ENCODE results near the gene RASAL1.

- no peak for TF ChIP-seq CTCF (conservative IDR thresholded peaks at IDR 0.05 in 1 of 2, IDR thresholded peaks at IDR 0.05 in 1 of 2; ENCODE audit: low read depth in 1 of 2, low read length in 2 of 2)
- TF ChIP-seq EZH2 (IDR thresholded peaks at IDR 0.05; ENCODE audit: low read length, missing control alignments) = no peak
Observed at GRCh38 chr12:113086249-113087164, 49.1 kb downstream of the RASAL1 start.

Data from fibroblast of lung (primary cell).